IMR-90 (cell line): ENCODE measurements around the gene PKD1L1. TPM values are rescaled to one million over a fixed set of nuclear protein-coding genes. Genes with fewer than 3 reads are reported as not detected.

Experiments
- ATAC-seq: fragments of 200-7000 bp; cut with Tn5 transposase; 2 replicates; pipeline ENCODE4 v1.9.1; 2020; ENCODE audit warnings: low read depth, mild to moderate bottlenecking, moderate library complexity
- BruUV-seq: library from RNA; stranded (reverse); fragments of 400-500 nt; replicated peaks from 2 replicates; lab custom pipeline; 2021; lab: Mats Ljungman, UMichigan
- CTCF ChIA-PET: fragments of 300-600 bp; formaldehyde crosslinking; extraction: SDS; loops from one replicate; lab custom pipeline; 2021; ENCODE audit warnings: antibody characterized with exemption; lab: Yijun Ruan, JAX
- POLR2A ChIA-PET: fragments of 300-600 bp; sonication (Branson Sonifier 250); formaldehyde crosslinking; loops from one replicate; lab custom pipeline; 2022; ENCODE audit warnings: antibody characterized with exemption; ENCODE audit not compliant: unreplicated experiment; lab: Charles Lee
- DNase-seq: peaks from one replicate; pipeline ENCODE4 v3.0.0; 2013
- H2AFZ ChIP-seq: replicated peaks from 2 replicates; pipeline ENCODE3; 2013; ENCODE audit warnings: low read length, mild to moderate bottlenecking; ENCODE audit not compliant: poor library complexity
- H2AK5ac ChIP-seq: 2 replicates; pipeline ENCODE4 v1.6.1; 2013; ENCODE audit warnings: low read depth, low read length, inconsistent platforms
- H2AK9ac ChIP-seq: replicated peaks from 2 replicates; pipeline ENCODE3; 2013; ENCODE audit warnings: mild to moderate bottlenecking, low read depth, low read length, moderate library complexity; ENCODE audit not compliant: poor library complexity
- H2BK120ac ChIP-seq: 2 replicates; pipeline ENCODE4 v1.6.1; 2013; ENCODE audit warnings: low read depth, low read length, inconsistent platforms
- H2BK15ac ChIP-seq: 3 replicates; pipeline ENCODE4 v1.6.1; 2013; ENCODE audit warnings: low read depth, low read length, inconsistent platforms
- H2BK20ac ChIP-seq: 2 replicates; pipeline ENCODE4 v1.6.1; 2013; ENCODE audit warnings: low read depth, mild to moderate bottlenecking, inconsistent platforms, low read length, moderate library complexity
- H2BK5ac ChIP-seq: 2 replicates; pipeline ENCODE4 v1.6.1; 2013; ENCODE audit warnings: mild to moderate bottlenecking, low read depth, low read length, inconsistent platforms; ENCODE audit not compliant: poor library complexity, severe bottlenecking
- H3K14ac ChIP-seq: replicated peaks from 2 replicates; pipeline ENCODE4 v1.6.1; 2013; ENCODE audit warnings: low read depth, low read length, inconsistent platforms
- H3K18ac ChIP-seq: 2 replicates; pipeline ENCODE4 v1.6.1; 2013; ENCODE audit warnings: low read depth, low read length, control low read depth
- H3K23ac ChIP-seq: 2 replicates; pipeline ENCODE4 v1.6.1; 2013; ENCODE audit warnings: low read depth, low read length, inconsistent platforms
- H3K27ac ChIP-seq: 2 replicates; pipeline ENCODE4 v1.5.1; 2013; ENCODE audit warnings: mild to moderate bottlenecking, control low read depth, low read length; ENCODE audit not compliant: insufficient read depth
- H3K27me3 ChIP-seq: 2 replicates; pipeline ENCODE4 v1.6.1; 2013; ENCODE audit warnings: low read length; ENCODE audit not compliant: control insufficient read depth, insufficient read depth
- H3K36me3 ChIP-seq: 2 replicates; pipeline ENCODE4 v1.6.1; 2013; ENCODE audit warnings: low read length, mixed read lengths; ENCODE audit not compliant: control insufficient read depth, insufficient read depth
- H3K4ac ChIP-seq: 2 replicates; pipeline ENCODE4 v1.6.1; 2013; ENCODE audit warnings: low read depth, low read length, inconsistent platforms
- H3K4me1 ChIP-seq: 2 replicates; pipeline ENCODE4 v1.6.1; 2013; ENCODE audit warnings: low read length, mixed read lengths; ENCODE audit not compliant: control insufficient read depth, insufficient read depth
- H3K4me2 ChIP-seq: 2 replicates; pipeline ENCODE4 v1.6.1; 2013; ENCODE audit warnings: low read depth, mild to moderate bottlenecking, control low read depth, low read length, moderate library complexity
- H3K4me3 ChIP-seq: 2 replicates; pipeline ENCODE4 v1.5.1; 2013; ENCODE audit warnings: low read depth, mild to moderate bottlenecking, control low read depth, low read length, moderate library complexity; ENCODE audit not compliant: insufficient read depth
- H3K56ac ChIP-seq: 2 replicates; pipeline ENCODE4 v1.6.1; 2013; ENCODE audit warnings: low read length, inconsistent platforms; ENCODE audit not compliant: insufficient read depth; ENCODE audit errors: extremely low read depth
- H3K79me1 ChIP-seq, 2 experiments: 2 replicates each; pipeline ENCODE4 v1.6.1; 2013; ENCODE audit warnings: low read length in 2 of 2, inconsistent platforms in 1 of 2, low read depth in 1 of 2
- H3K9ac ChIP-seq: 2 replicates; pipeline ENCODE4 v1.6.1; 2013; ENCODE audit warnings: low read depth, low read length, control low read depth
- H3K9me1 ChIP-seq: 2 replicates; pipeline ENCODE4 v1.6.1; 2013; ENCODE audit warnings: low read length, inconsistent platforms; ENCODE audit not compliant: insufficient read depth
- H3K9me3 ChIP-seq: 2 replicates; pipeline ENCODE4 v1.6.1; 2013; ENCODE audit warnings: low read length; ENCODE audit not compliant: control insufficient read depth, insufficient read depth
- H4K20me1 ChIP-seq: 2 replicates; pipeline ENCODE4 v1.6.1; 2013; ENCODE audit warnings: low read length, inconsistent platforms; ENCODE audit not compliant: insufficient read depth
- H4K5ac ChIP-seq: 2 replicates; pipeline ENCODE4 v1.6.1; 2013; ENCODE audit warnings: mild to moderate bottlenecking, low read depth, low read length, control low read depth
- H4K8ac ChIP-seq, 2 experiments: 2 replicates each; pipeline ENCODE4 v1.6.1; 2013; ENCODE audit warnings: low read depth in 2 of 2, low read length in 2 of 2, control low read depth in 1 of 2, inconsistent platforms in 1 of 2
- H4K91ac ChIP-seq: 2 replicates; pipeline ENCODE4 v1.6.1; 2013; ENCODE audit warnings: low read depth, low read length, inconsistent platforms; ENCODE audit not compliant: insufficient read depth
- BHLHE40 ChIP-seq: fragments of 150-350 bp; IDR thresholded peaks from 2 replicates; pipeline ENCODE4 v1.6.1; 2016; ENCODE audit warnings: mild to moderate bottlenecking, low read depth, low read length
- CEBPB ChIP-seq: IDR thresholded peaks from 2 replicates; pipeline ENCODE4 v1.6.1; 2012; ENCODE audit warnings: low read depth, low read length, improper control_type of control experiment
- CHD1 ChIP-seq: IDR thresholded peaks from 2 replicates; pipeline ENCODE4 v1.6.1; 2012; ENCODE audit warnings: low read depth, low read length, improper control_type of control experiment
- CTCF ChIP-seq: conservative IDR thresholded peaks from 2 replicates; pipeline ENCODE4 v1.5.1; 2012; ENCODE audit warnings: mild to moderate bottlenecking, low read depth, low read length, improper control_type of control experiment
- ELK1 ChIP-seq: fragments of 150-350 bp; IDR thresholded peaks from 2 replicates; pipeline ENCODE4 v1.6.1; 2016; ENCODE audit warnings: low read depth, mild to moderate bottlenecking, low read length, moderate library complexity, borderline replicate concordance
- FOS ChIP-seq: fragments of 150-350 bp; IDR thresholded peaks from 2 replicates; pipeline ENCODE4 v1.6.1; 2016; ENCODE audit warnings: low read depth, low read length
- MAFK ChIP-seq: IDR thresholded peaks from 2 replicates; pipeline ENCODE4 v1.6.1; 2012; ENCODE audit warnings: low read depth, low read length, improper control_type of control experiment
- MAZ ChIP-seq: IDR thresholded peaks from 2 replicates; pipeline ENCODE4 v1.6.1; 2012; ENCODE audit warnings: low read depth, mild to moderate bottlenecking, low read length, improper control_type of control experiment, moderate library complexity, borderline replicate concordance
- MXI1 ChIP-seq: IDR thresholded peaks from 2 replicates; pipeline ENCODE4 v1.6.1; 2012; ENCODE audit warnings: low read depth, mild to moderate bottlenecking, low read length, moderate library complexity, borderline replicate concordance
- NFE2L2 ChIP-seq: fragments of 150-350 bp; IDR thresholded peaks from 2 replicates; pipeline ENCODE4 v1.6.1; 2016; ENCODE audit warnings: low read depth, mild to moderate bottlenecking, low read length
- POLR2A ChIP-seq: IDR thresholded peaks from 2 replicates; pipeline ENCODE4 v1.6.1; 2012; ENCODE audit warnings: mild to moderate bottlenecking, low read depth, low read length
- RAD21 ChIP-seq: IDR thresholded peaks from 2 replicates; pipeline ENCODE4 v1.6.1; 2012; ENCODE audit warnings: low read length, improper control_type of control experiment
- RCOR1 ChIP-seq: IDR thresholded peaks from 2 replicates; pipeline ENCODE4 v1.6.1; 2012; ENCODE audit warnings: mild to moderate bottlenecking, low read length, improper control_type of control experiment; ENCODE audit not compliant: insufficient replicate concordance
- RFX5 ChIP-seq: IDR thresholded peaks from 2 replicates; pipeline ENCODE4 v1.8.0; 2012; ENCODE audit warnings: low read depth, mild to moderate bottlenecking, low read length, moderate library complexity
- SMC3 ChIP-seq: fragments of 150-350 bp; IDR thresholded peaks from 2 replicates; pipeline ENCODE4 v1.6.1; 2016; ENCODE audit warnings: low read depth, mild to moderate bottlenecking, antibody characterized with exemption, low read length, moderate library complexity
- USF2 ChIP-seq: fragments of 150-350 bp; IDR thresholded peaks from 2 replicates; pipeline ENCODE4 v1.6.1; 2017; ENCODE audit warnings: mild to moderate bottlenecking, antibody characterized with exemption, low read length, low read depth
- WGBS, 2 experiments: methylation state at CpG; one replicate each; pipeline versions ENCODE4 v1.1.5 to v1.1.7; 2013; ENCODE audit warnings: missing lambda C conversion rate in 2 of 2; ENCODE audit not compliant: insufficient read length in 1 of 2; ENCODE audit errors: extremely low coverage in 2 of 2; 5-methylcytosine and 5-hydroxymethylcytosine counted together
- dilution Hi-C: fragments of 300-500 bp; cut with HindIII; formaldehyde crosslinking; loops from one replicate; pipeline ENCODE4 v1.14.3; 2018; ENCODE audit warnings: low sequenced_read_pairs; ENCODE audit not compliant: unreplicated experiment
- in situ Hi-C: fragments of 300-500 bp; cut with MboI; formaldehyde crosslinking; loops from 3 replicates; pipeline ENCODE4 v1.14.3; 2019; ENCODE audit warnings: low sequenced_read_pairs, inconsistent platforms, mixed read lengths
- intact Hi-C: fragments of 100-400 bp; cut with micrococcal nuclease; formaldehyde crosslinking; loops from 2 replicates; pipeline ENCODE4 v1.10.0; 2022
- polyA plus RNA-seq, 3 experiments: library from polyadenylated mRNA; depleted of rRNA; stranded (reverse); fragments of >200 nt; gene quantifications; 2 replicates each; pipeline ENCODE4 v1.2.3, GENCODE V29; 2012; ENCODE audit warnings: low replicate concordance in 1 of 3
- total RNA-seq: library from RNA; depleted of rRNA; stranded (reverse); fragments of >200 nt; gene quantifications from 2 replicates; pipeline ENCODE4 v1.2.3, GENCODE V29; 2012

Gene PKD1L1
- total and polyA plus RNA-seq, 2 of the 4 experiments (the other 2 are of a cell fraction): under 0.01 to 0.15 TPM

- 0 out of 4 replicates have a peak overlapping the region, but pooled peaks of 1 of the 2 experiments have one; percentile 12 for H4K8ac ChIP-seq
- H3K56ac ChIP-seq: no peak overlapping the region
- H3K9me1 ChIP-seq: peaks cover 17% of the 10 kb centered on the region
- H3K27me3 ChIP-seq: peaks cover 2% of the 10 kb centered on the region; the same call in 1 of the 2 replicates
- H3K23ac ChIP-seq: no peak overlapping the region
- H3K4ac ChIP-seq: peak overlapping the region; percentile 86; the same call in 1 of the 2 replicates
- ATAC-seq (no peak), DNase-seq (no peak)
- H3K4me3 ChIP-seq: no peak overlapping the region
- H3K4me2 ChIP-seq: no peak overlapping the region
- CTCF ChIA-PET: interaction anchor here (1.2 kb wide), 1 partner anchor 98 kb away, joined by 3 read pairs; no protein-coding TSS in a partner anchor
- WGBS, 2 experiments: no CpG with 5 or more reads among the region's 5 CpGs
- intact Hi-C loops: no loop called here
- no peak overlapping the region for H2AFZ ChIP-seq
- in situ Hi-C loops: no loop called here
- 0 out of 3 replicates have a peak overlapping the region, but pooled peaks have one; percentile 44 for H2BK15ac ChIP-seq
- TF ChIP-seq MAFK (no peak), RFX5 (no peak), RAD21 (no peak), MAZ (no peak), BHLHE40 (no peak), CEBPB (no peak), USF2 (no peak), RCOR1 (no peak), FOS (no peak), CTCF (no peak), SMC3 (no peak), ELK1 (no peak), POLR2A (no peak), MXI1 (no peak), CHD1 (no peak), NFE2L2 (no peak)
- H3K9me3 ChIP-seq: no peaks in the 10 kb centered on the region
- H3K18ac ChIP-seq: no peak overlapping the region
- H2AK9ac ChIP-seq: no peak overlapping the region
- H4K5ac ChIP-seq: no peak overlapping the region
- H3K79me1 ChIP-seq: no peaks in the 10 kb centered on the region
- H3K14ac ChIP-seq: no peak overlapping the region
- H4K20me1 ChIP-seq: no peaks in the 10 kb centered on the region; the same call in 1 of the 2 replicates
- no peak overlapping the region for H3K9ac ChIP-seq
- H3K4me1 ChIP-seq: peaks cover 9% of the 10 kb centered on the region
- BruUV-seq: no TSS peak
- POLR2A ChIA-PET: no interaction called here
- H4K91ac ChIP-seq: no peak overlapping the region
- H2BK120ac ChIP-seq: peak overlapping the region; percentile 90; the same call in 1 of the 2 replicates
- no peak overlapping the region for H3K27ac ChIP-seq
- peak overlapping the region; percentile 56; the same call in 1 of the 2 replicates for H2AK5ac ChIP-seq
- H3K36me3 ChIP-seq: no peaks in the 10 kb centered on the region
- peak overlapping the region; percentile 93 for H2BK20ac ChIP-seq
- dilution Hi-C loops: no loop called here
- H2BK5ac ChIP-seq: no peak overlapping the region
These were observed 101.1 kb downstream of the PKD1L1 start for GRCh38 chr7:47847207-47847606.
